Neural crest cell (in vitro differentiated cells): Measurements from ENCODE around the gene KSR1. TPM values are rescaled to one million over a fixed set of nuclear protein-coding genes. Genes with fewer than 3 reads are reported as not detected.
A peak's percentile ranks its signal among the peaks of the same experiment; 100 is the strongest.

Source experiments
- DNase-seq: peaks from one replicate; pipeline ENCODE4 v3.0.0; 2021; ENCODE audit warnings: low read depth, mixed read lengths, low spot score
- H3K27ac Mint-ChIP-seq: one replicate; pipeline ENCODE4 v1.8.0; 2021; ENCODE audit warnings: mild to moderate bottlenecking, mixed read lengths; ENCODE audit not compliant: unreplicated experiment
- H3K27me3 Mint-ChIP-seq: 2 replicates; pipeline ENCODE4 v1.8.0; 2021; ENCODE audit warnings: low read depth, mild to moderate bottlenecking, mixed read lengths
- H3K36me3 Mint-ChIP-seq: 2 replicates; pipeline ENCODE4 v1.8.0; 2021; ENCODE audit warnings: low read depth, mild to moderate bottlenecking, mixed read lengths
- H3K4me1 Mint-ChIP-seq: 2 replicates; pipeline ENCODE4 v1.8.0; 2021; ENCODE audit warnings: mixed read lengths
- H3K4me3 Mint-ChIP-seq: one replicate; pipeline ENCODE4 v1.8.0; 2021; ENCODE audit warnings: mild to moderate bottlenecking, mixed read lengths
- H3K9me3 Mint-ChIP-seq: 2 replicates; pipeline ENCODE4 v1.8.0; 2021; ENCODE audit warnings: mixed read lengths
- total RNA-seq: library from RNA; stranded (reverse); gene quantifications from 2 replicates; pipeline ENCODE4 v1.2.1, GENCODE V29; 2021
- TF ChIP-seq, protein P1 (sequence below): fragments of 200-600 bp; sonication (generic); conservative IDR thresholded peaks from 2 replicates; pipeline ENCODE4 v1.5.0; 2021; ENCODE audit warnings: antibody characterized with exemption, mild to moderate bottlenecking

Gene KSR1
- total RNA-seq, 1 donor from 2014 or later = 28.0 TPM

DNA sequence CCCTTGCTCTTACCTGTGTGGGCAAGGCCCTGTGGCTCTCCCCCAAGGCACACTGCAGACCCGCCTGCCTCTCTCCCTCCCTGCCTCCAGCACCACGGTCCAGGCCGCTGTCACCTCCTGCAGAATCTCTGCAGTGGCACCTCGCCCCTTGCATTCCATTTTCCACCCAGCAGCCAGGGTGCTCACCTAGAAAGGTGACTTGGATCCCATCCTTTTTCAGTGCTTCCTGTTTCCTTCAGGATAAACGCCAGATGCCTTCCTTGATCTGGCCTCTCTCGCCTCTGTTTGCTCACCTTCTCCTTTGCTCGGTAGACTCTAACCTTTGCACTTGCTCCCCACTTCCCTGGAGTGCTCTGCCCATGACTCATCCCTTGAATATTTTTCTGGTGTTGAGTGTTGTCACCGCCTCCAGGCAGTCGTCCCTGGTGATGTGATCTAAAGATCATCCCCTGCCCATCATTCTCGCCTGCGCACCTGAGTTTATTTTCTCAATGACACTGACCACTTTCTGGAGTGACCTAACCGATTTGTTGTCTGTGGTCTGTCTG lies 95.5 kb downstream of the KSR1 start:
- no peaks in the 10 kb centered on the region for H3K9me3 Mint-ChIP-seq
- TF ChIP-seq, protein P1, sequence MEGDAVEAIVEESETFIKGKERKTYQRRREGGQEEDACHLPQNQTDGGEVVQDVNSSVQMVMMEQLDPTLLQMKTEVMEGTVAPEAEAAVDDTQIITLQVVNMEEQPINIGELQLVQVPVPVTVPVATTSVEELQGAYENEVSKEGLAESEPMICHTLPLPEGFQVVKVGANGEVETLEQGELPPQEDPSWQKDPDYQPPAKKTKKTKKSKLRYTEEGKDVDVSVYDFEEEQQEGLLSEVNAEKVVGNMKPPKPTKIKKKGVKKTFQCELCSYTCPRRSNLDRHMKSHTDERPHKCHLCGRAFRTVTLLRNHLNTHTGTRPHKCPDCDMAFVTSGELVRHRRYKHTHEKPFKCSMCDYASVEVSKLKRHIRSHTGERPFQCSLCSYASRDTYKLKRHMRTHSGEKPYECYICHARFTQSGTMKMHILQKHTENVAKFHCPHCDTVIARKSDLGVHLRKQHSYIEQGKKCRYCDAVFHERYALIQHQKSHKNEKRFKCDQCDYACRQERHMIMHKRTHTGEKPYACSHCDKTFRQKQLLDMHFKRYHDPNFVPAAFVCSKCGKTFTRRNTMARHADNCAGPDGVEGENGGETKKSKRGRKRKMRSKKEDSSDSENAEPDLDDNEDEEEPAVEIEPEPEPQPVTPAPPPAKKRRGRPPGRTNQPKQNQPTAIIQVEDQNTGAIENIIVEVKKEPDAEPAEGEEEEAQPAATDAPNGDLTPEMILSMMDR = no peak
- H3K27ac Mint-ChIP-seq = peak overlapping the region; percentile 3
- no peak overlapping the region for H3K4me3 Mint-ChIP-seq
- DNase-seq = no peak
- H3K27me3 Mint-ChIP-seq = no peaks in the 10 kb centered on the region
- H3K4me1 Mint-ChIP-seq = peaks cover 4% of the 10 kb centered on the region
- no peaks in the 10 kb centered on the region for H3K36me3 Mint-ChIP-seq

DNA sequence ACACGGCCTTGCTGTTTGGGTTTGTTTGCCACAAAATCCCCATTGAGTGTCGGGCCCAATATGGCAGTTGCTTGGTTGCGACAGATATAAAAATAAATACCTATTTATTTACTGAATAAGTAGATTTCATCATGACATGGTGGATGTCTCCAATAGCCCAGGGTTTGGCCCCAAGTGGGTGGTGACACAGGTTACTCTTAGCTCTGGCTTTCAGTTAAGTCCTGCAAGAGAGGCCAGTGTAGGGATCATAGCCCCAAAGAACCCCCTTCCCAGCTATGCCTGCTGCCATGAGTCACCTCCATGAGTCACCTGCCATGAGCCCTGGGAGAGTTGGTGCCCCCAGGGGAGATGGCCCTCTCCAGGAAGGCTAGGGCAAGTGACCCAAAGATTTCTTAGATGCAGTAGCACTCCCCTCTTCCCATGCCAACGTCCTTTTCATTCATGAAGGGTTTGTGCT lies 96.1 kb downstream of the KSR1 start:
- TF ChIP-seq, protein P1 = no peak
- H3K27me3 Mint-ChIP-seq = no peaks in the 10 kb centered on the region
- no peak overlapping the region for H3K4me3 Mint-ChIP-seq
- no peaks in the 10 kb centered on the region for H3K9me3 Mint-ChIP-seq
- no peak for DNase-seq
- no peaks in the 10 kb centered on the region for H3K4me1 Mint-ChIP-seq
- H3K27ac Mint-ChIP-seq = no peak overlapping the region
- H3K36me3 Mint-ChIP-seq = no peaks in the 10 kb centered on the region

DNA sequence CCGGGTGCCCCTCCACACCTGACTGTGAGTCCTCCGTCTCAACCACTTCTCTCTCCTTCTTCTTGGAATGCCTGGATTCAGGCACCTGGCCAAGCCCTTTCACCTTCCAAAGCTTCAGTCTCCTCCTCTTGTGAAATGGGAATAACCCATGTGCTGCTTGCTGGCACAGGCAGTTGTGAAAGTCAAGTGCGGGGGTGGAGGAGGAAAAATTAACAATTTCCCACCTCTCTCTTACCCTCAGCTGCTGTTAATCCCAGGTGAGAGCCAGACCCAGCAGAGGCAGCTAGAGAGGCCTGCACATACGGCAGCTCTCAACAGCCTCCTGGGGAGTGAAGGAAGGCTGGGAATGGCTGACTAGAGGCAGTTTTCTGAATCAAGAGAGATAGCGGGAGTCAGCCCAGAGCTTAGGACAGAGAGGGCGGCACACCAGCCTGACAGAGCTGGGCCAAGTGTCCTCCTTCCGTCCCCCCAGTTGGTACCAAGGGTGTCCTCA lies 96.8 kb downstream of the KSR1 start:
- no peaks in the 10 kb centered on the region for H3K9me3 Mint-ChIP-seq
- H3K36me3 Mint-ChIP-seq = no peaks in the 10 kb centered on the region
- H3K4me3 Mint-ChIP-seq = no peak overlapping the region
- H3K27me3 Mint-ChIP-seq = no peaks in the 10 kb centered on the region
- TF ChIP-seq, protein P1 = no peak
- no peak for DNase-seq
- H3K4me1 Mint-ChIP-seq = no peaks in the 10 kb centered on the region
- H3K27ac Mint-ChIP-seq = no peak overlapping the region

DNA sequence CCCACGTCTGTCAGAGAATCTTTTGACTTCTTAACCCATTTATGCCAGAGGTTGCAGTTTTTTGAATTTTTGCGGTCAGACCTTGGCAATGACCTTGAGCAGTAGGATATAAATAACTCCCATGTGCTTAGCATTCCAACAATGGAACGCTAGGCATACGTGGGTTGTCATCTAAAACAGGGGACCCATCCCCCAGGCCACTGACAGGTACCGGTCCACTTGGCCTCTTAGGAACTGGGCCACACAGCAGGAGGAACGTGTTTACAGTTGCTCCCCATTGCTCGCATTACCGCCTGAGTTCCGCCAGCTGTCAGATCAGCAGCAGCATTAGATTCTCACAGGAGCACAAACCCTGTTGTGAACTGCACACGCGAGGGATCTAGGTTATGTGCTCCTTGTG lies 97.9 kb downstream of the KSR1 start:
- no peaks in the 10 kb centered on the region for H3K36me3 Mint-ChIP-seq
- H3K4me3 Mint-ChIP-seq = no peak overlapping the region
- no peaks in the 10 kb centered on the region for H3K27me3 Mint-ChIP-seq
- TF ChIP-seq, protein P1 = no peak
- DNase-seq = no peak
- H3K27ac Mint-ChIP-seq = no peak overlapping the region
- no peaks in the 10 kb centered on the region for H3K9me3 Mint-ChIP-seq
- H3K4me1 Mint-ChIP-seq = no peaks in the 10 kb centered on the region

DNA sequence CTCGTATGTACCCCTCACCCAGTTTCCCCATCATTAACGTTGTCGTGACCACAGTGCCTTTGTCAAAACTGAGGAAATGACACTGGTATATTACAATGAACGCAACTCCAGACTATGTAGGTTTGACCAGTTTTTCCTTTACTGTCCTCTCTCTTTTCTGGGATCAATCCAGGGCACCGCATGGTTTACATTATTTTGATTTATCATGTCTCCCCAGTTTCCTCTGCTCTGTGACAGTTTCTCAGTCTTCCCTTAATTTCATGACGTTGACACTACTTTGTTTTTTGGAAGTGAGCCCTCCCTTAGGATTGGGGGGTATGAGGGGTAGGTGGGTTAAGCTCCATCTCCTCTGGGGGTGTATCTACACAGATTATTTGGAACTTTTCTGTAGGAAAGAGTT lies 98.7 kb downstream of the KSR1 start:
- Mint-ChIP-seq H3K4me1 (peaks cover 6% of the 10 kb centered on the region), H3K27ac (no peak overlapping the region), H3K9me3 (no peaks in the 10 kb centered on the region), H3K36me3 (no peaks in the 10 kb centered on the region), H3K27me3 (no peaks in the 10 kb centered on the region), H3K4me3 (no peak overlapping the region)
- TF ChIP-seq, protein P1 = no peak
- DNase-seq = no peak
